Body of pancreas (tissue), 4 donors: ENCODE data around the gene TNIK.

Experiments used
- CTCF ChIP-seq, 7 experiments: fragments of 450-650 bp in 4 of 7; fragments of 200-600 bp in 3 of 7; sonication (generic) in 3 of 7; IDR thresholded peaks; one replicate each; pipeline ENCODE4 v1.5.1; 2016 to 2019; ENCODE audit warnings: antibody characterized with exemption in 7 of 7
- POLR2A ChIP-seq, 3 donors: fragments of 450-650 bp; IDR thresholded peaks; one replicate each; pipeline ENCODE4 v1.6.1; 2016; ENCODE audit warnings: antibody characterized with exemption in 3 of 3, mild to moderate bottlenecking in 2 of 3

- no peak for TF ChIP-seq CTCF (IDR thresholded peaks at IDR 0.05)
- no peak for TF ChIP-seq POLR2A (IDR thresholded peaks at IDR 0.05)
Observed at GRCh38 chr3:171038342-171038741, 421.9 kb downstream of the TNIK start.
